GM13977 (cell line): ENCODE results near the gene ROBO1.

Experiments
- DNase-seq: peaks from one replicate; pipeline ENCODE4 v3.0.0; 2012; ENCODE audit warnings: low spot score
- CTCF ChIP-seq: IDR thresholded peaks from 2 replicates; pipeline ENCODE4 v1.5.1; 2012; ENCODE audit warnings: mild to moderate bottlenecking, control low read depth; ENCODE audit not compliant: insufficient read depth; ENCODE audit errors: extremely low read depth, missing control alignments
- in situ Hi-C: fragments of 300-500 bp; cut with MboI; formaldehyde crosslinking; loops from one replicate; pipeline ENCODE4 v1.12.0; 2022; ENCODE audit warnings: low sequenced_read_pairs, low pct_unique_long_range_greater_than_20kb, mixed read lengths, inconsistent platforms; ENCODE audit not compliant: unreplicated experiment

Gene ROBO1

GRCh38 chr3:78703944-78704343 is 1063.9 kb downstream of the ROBO1 start:
- no peak for TF ChIP-seq CTCF
- in situ Hi-C loops: no loop called here
- DNase-seq: no peak

GRCh38 chr3:78701537-78701936 is 1066.3 kb downstream of the ROBO1 start:
- in situ Hi-C loops: no loop called here
- no peak for DNase-seq
- TF ChIP-seq CTCF: no peak

GRCh38 chr3:78698431-78698830 is 1069.4 kb downstream of the ROBO1 start:
- DNase-seq: no peak
- no peak for TF ChIP-seq CTCF
- in situ Hi-C loops: no loop called here

- no peak for TF ChIP-seq CTCF
- DNase-seq: no peak
- in situ Hi-C loops: no loop called here
Observed at GRCh38 chr3:78697426-78697825, 1070.4 kb downstream of the ROBO1 start.

GRCh38 chr3:78690766-78691165 is 1077.0 kb downstream of the ROBO1 start:
- no peak for DNase-seq
- no peak for TF ChIP-seq CTCF
- in situ Hi-C loops: no loop called here

GRCh38 chr3:78689378-78689777 is 1078.4 kb downstream of the ROBO1 start:
- no peak for TF ChIP-seq CTCF
- DNase-seq: no peak
- in situ Hi-C loops: no loop called here

GRCh38 chr3:78687520-78687919 is 1080.3 kb downstream of the ROBO1 start:
- no peak for TF ChIP-seq CTCF
- no peak for DNase-seq
- in situ Hi-C loops: no loop called here
